GM10248 (cell line): ENCODE measurements around the gene ALPI.

Experiments
- CTCF ChIA-PET: fragments of 300-600 bp; sonication (Branson Sonifier 250); formaldehyde crosslinking; extraction: SDS; loops from one replicate; lab custom pipeline; 2021; ENCODE audit warnings: antibody characterized with exemption; lab: Yijun Ruan, JAX
- POLR2A ChIA-PET: fragments of 350-650 bp; sonication (Branson Sonifier 250); formaldehyde crosslinking; extraction: SDS; loops from one replicate; lab custom pipeline; 2020; ENCODE audit warnings: antibody characterized with exemption; lab: Yijun Ruan, JAX
- DNase-seq: peaks from one replicate; pipeline ENCODE4 v3.0.0; 2012; ENCODE audit errors: extremely low spot score
- CTCF ChIP-seq: IDR thresholded peaks from 2 replicates; pipeline ENCODE4 v1.5.1; 2012; ENCODE audit warnings: mild to moderate bottlenecking, low read depth; ENCODE audit errors: extremely low read depth, missing control alignments, control extremely low read depth

ALPI gene

GRCh38 chr2:232434563-232435374 is 21.2 kb upstream of the ALPI start:
- DNase-seq: no peak
- POLR2A ChIA-PET: no interaction called here
- no peak for TF ChIP-seq CTCF
- CTCF ChIA-PET: interaction anchor here (0.6 to 2.1 kb wide), 5 partner anchors 10 to 535 kb away, joined by 3 to 7 read pairs (median 5); no protein-coding TSS in a partner anchor

- no peak for DNase-seq
- TF ChIP-seq CTCF: no peak
- POLR2A ChIA-PET: no interaction called here
- CTCF ChIA-PET: interaction anchor here (1.2 to 2.1 kb wide), 4 partner anchors 9 to 535 kb away, joined by 3 to 7 read pairs (median 6); no protein-coding TSS in a partner anchor
Measured at GRCh38 chr2:232435375-232435648, 20.6 kb upstream of the ALPI start.

- TF ChIP-seq CTCF: no peak
- POLR2A ChIA-PET: no interaction called here
- no peak for DNase-seq
- CTCF ChIA-PET: interaction anchor here (1.5 to 2.1 kb wide), 3 partner anchors 11 to 536 kb away, joined by 3 to 7 read pairs (median 5); no protein-coding TSS in a partner anchor
Measured at GRCh38 chr2:232435805-232436204, 20.1 kb upstream of the ALPI start.

GRCh38 chr2:232436381-232437194 is 19.4 kb upstream of the ALPI start:
- no peak for DNase-seq
- no peak for TF ChIP-seq CTCF
- POLR2A ChIA-PET: no interaction called here
- CTCF ChIA-PET: interaction anchor here (1.0 to 2.1 kb wide), 5 partner anchors 11 to 536 kb away, joined by 3 to 6 read pairs (median 5); no protein-coding TSS in a partner anchor

- DNase-seq: no peak
- ChIA-PET POLR2A (no interaction called here), CTCF (interaction anchor here (0.7 to 2.1 kb wide), 5 partner anchors 10 to 537 kb away, joined by 3 to 6 read pairs (median 5); no protein-coding TSS in a partner anchor)
- no peak for TF ChIP-seq CTCF
Measured at GRCh38 chr2:232437195-232437571, 18.8 kb upstream of the ALPI start.

GRCh38 chr2:232438091-232438490 is 17.9 kb upstream of the ALPI start:
- CTCF ChIA-PET: interaction anchor here (1.4 to 2.1 kb wide), 3 partner anchors 9 to 538 kb away, joined by 5 to 6 read pairs (median 6); no protein-coding TSS in a partner anchor

More at GRCh38 chr2:232438091-232438490, 17.9 kb upstream of the ALPI start:
- no peak for TF ChIP-seq CTCF
- DNase-seq: no peak
- POLR2A ChIA-PET: no interaction called here
